Parathyroid adenoma (tissue), 2 donors: ENCODE results near the gene MOB3C.

Experiments
- H2AFZ ChIP-seq: fragments of 300-600 bp; sonication (generic); one replicate; pipeline ENCODE4 v1.7.0; 2017; ENCODE audit warnings: antibody characterized with exemption, mild to moderate bottlenecking
- H3K27ac ChIP-seq: fragments of 300-600 bp; sonication (generic); one replicate; pipeline ENCODE4 v1.7.0; 2017
- H3K27me3 ChIP-seq: fragments of 300-600 bp; sonication (generic); one replicate; pipeline ENCODE4 v1.7.0; 2017; ENCODE audit warnings: low read length; ENCODE audit not compliant: control insufficient read depth, insufficient read depth
- H3K36me3 ChIP-seq: fragments of 300-600 bp; sonication (generic); one replicate; pipeline ENCODE4 v1.7.0; 2017; ENCODE audit warnings: low read length; ENCODE audit not compliant: control insufficient read depth, insufficient read depth
- H3K4me1 ChIP-seq: fragments of 300-600 bp; sonication (generic); one replicate; pipeline ENCODE4 v1.7.0; 2017; ENCODE audit warnings: control low read depth
- H3K4me2 ChIP-seq: fragments of 300-600 bp; sonication (generic); one replicate; pipeline ENCODE4 v1.7.0; 2017; ENCODE audit warnings: low read length
- H3K4me3 ChIP-seq: fragments of 300-600 bp; sonication (generic); one replicate; pipeline ENCODE4 v1.7.0; 2017; ENCODE audit warnings: low read depth, low read length
- H3K79me2 ChIP-seq: fragments of 300-600 bp; sonication (generic); one replicate; pipeline ENCODE4 v1.7.0; 2017; ENCODE audit warnings: control low read depth
- H3K9ac ChIP-seq: fragments of 300-600 bp; sonication (generic); one replicate; pipeline ENCODE4 v1.7.0; 2017; ENCODE audit warnings: mild to moderate bottlenecking
- H3K9me3 ChIP-seq: fragments of 300-600 bp; sonication (generic); one replicate; pipeline ENCODE4 v1.7.0; 2017; ENCODE audit warnings: low read length; ENCODE audit not compliant: control insufficient read depth
- CTCF ChIP-seq: fragments of 300-600 bp; sonication (generic); IDR thresholded peaks from one replicate; pipeline ENCODE4 v1.7.0; 2017; ENCODE audit warnings: antibody characterized with exemption, mild to moderate bottlenecking
- donor health status: primary hyperparathyroidism.

The MOB3C gene

GRCh38 chr1:46647611-46648010 lies 31.0 kb upstream of the MOB3C start:
- Histone ChIP-seq H3K9ac (no peak overlapping the region), H3K36me3 (no peaks in the 10 kb centered on the region), H3K27me3 (no peaks in the 10 kb centered on the region), H3K27ac (no peak overlapping the region), H3K4me1 (no peaks in the 10 kb centered on the region), H2AFZ (no peak overlapping the region), H3K79me2 (no peaks in the 10 kb centered on the region), H3K9me3 (no peaks in the 10 kb centered on the region), H3K4me3 (no peak overlapping the region), H3K4me2 (no peak overlapping the region)
- TF ChIP-seq CTCF: no peak

GRCh38 chr1:46646844-46647243 lies 30.2 kb upstream of the MOB3C start:
- Histone ChIP-seq H3K9me3 (no peaks in the 10 kb centered on the region), H3K27ac (no peak overlapping the region), H3K27me3 (no peaks in the 10 kb centered on the region), H3K36me3 (no peaks in the 10 kb centered on the region), H3K9ac (no peak overlapping the region), H3K4me1 (no peaks in the 10 kb centered on the region), H3K79me2 (no peaks in the 10 kb centered on the region), H3K4me2 (no peak overlapping the region), H2AFZ (no peak overlapping the region), H3K4me3 (no peak overlapping the region)
- no peak for TF ChIP-seq CTCF

- no peaks in the 10 kb centered on the region for H3K4me1 ChIP-seq
- no peak overlapping the region for H3K4me3 ChIP-seq
- no peaks in the 10 kb centered on the region for H3K9me3 ChIP-seq
- no peaks in the 10 kb centered on the region for H3K27me3 ChIP-seq
- no peaks in the 10 kb centered on the region for H3K79me2 ChIP-seq
- no peaks in the 10 kb centered on the region for H3K36me3 ChIP-seq
- H2AFZ ChIP-seq: no peak overlapping the region
- H3K4me2 ChIP-seq: peak overlapping the region; percentile 17
- TF ChIP-seq CTCF: no peak
- H3K9ac ChIP-seq: no peak overlapping the region
- no peak overlapping the region for H3K27ac ChIP-seq
Observed at GRCh38 chr1:46646331-46646730, 29.7 kb upstream of the MOB3C start.

GRCh38 chr1:46645815-46646214 lies 29.2 kb upstream of the MOB3C start:
- no peak for TF ChIP-seq CTCF
- H2AFZ ChIP-seq: no peak overlapping the region
- no peaks in the 10 kb centered on the region for H3K9me3 ChIP-seq
- no peak overlapping the region for H3K27ac ChIP-seq
- H3K9ac ChIP-seq: no peak overlapping the region
- no peaks in the 10 kb centered on the region for H3K27me3 ChIP-seq
- no peaks in the 10 kb centered on the region for H3K79me2 ChIP-seq
- H3K4me2 ChIP-seq: no peak overlapping the region
- no peaks in the 10 kb centered on the region for H3K36me3 ChIP-seq
- H3K4me3 ChIP-seq: no peak overlapping the region
- no peaks in the 10 kb centered on the region for H3K4me1 ChIP-seq

GRCh38 chr1:46643368-46643775 lies 26.8 kb upstream of the MOB3C start:
- H2AFZ ChIP-seq: no peak overlapping the region
- H3K9ac ChIP-seq: no peak overlapping the region

More at GRCh38 chr1:46643368-46643775, 26.8 kb upstream of the MOB3C start:
- H3K9me3 ChIP-seq: no peaks in the 10 kb centered on the region
- H3K27ac ChIP-seq: peak overlapping the region; percentile 19
- TF ChIP-seq CTCF: no peak
- H3K36me3 ChIP-seq: no peaks in the 10 kb centered on the region
- H3K27me3 ChIP-seq: no peaks in the 10 kb centered on the region
- peak overlapping the region; percentile 37 for H3K4me2 ChIP-seq
- peak overlapping the region; percentile 9 for H3K4me3 ChIP-seq
- no peaks in the 10 kb centered on the region for H3K4me1 ChIP-seq
- H3K79me2 ChIP-seq: no peaks in the 10 kb centered on the region
